Keratinocyte (primary cell): Measurements from ENCODE around the gene ERC2. TPM values are rescaled to one million over a fixed set of nuclear protein-coding genes. Genes with fewer than 3 reads are reported as not detected.

Source experiments
- DNase-seq: peaks from one replicate; pipeline ENCODE4 v3.0.0-alpha.2; 2011; ENCODE audit warnings: low read depth, missing footprints, low spot score
- FAIRE-seq: peaks from 2 replicates; lab custom pipeline; 2011; peaks lifted over from hg19 to GRCh38; lab: Jason Lieb, UNC
- H2AFZ ChIP-seq: 2 replicates; pipeline ENCODE4 v1.6.0; 2012; ENCODE audit warnings: low read length, control low read depth, inconsistent platforms; ENCODE audit not compliant: control insufficient read depth
- H3K27ac ChIP-seq: 2 replicates; pipeline ENCODE4 v1.5.1; 2011; ENCODE audit warnings: low read length; ENCODE audit not compliant: control insufficient read depth, insufficient read depth
- H3K27me3 ChIP-seq: 3 replicates; pipeline ENCODE4 v1.6.0; 2011; ENCODE audit warnings: low read length; ENCODE audit not compliant: control insufficient read depth, insufficient read depth; ENCODE audit errors: extremely low read depth
- H3K36me3 ChIP-seq, 2 experiments: 2 replicates in 1 of 2; 3 replicates in 1 of 2; pipeline ENCODE4 v1.5.1; 2011; ENCODE audit warnings: low read length in 2 of 2, mild to moderate bottlenecking in 1 of 2; ENCODE audit not compliant: control insufficient read depth in 2 of 2, insufficient read depth in 2 of 2; ENCODE audit errors: extremely low read depth in 1 of 2
- H3K4me1 ChIP-seq: 3 replicates; pipeline ENCODE4 v1.5.1; 2011; ENCODE audit warnings: low read length; ENCODE audit not compliant: control insufficient read depth, insufficient read depth; ENCODE audit errors: extremely low read depth
- H3K4me2 ChIP-seq: 3 replicates; pipeline ENCODE4 v1.6.0; 2011; ENCODE audit warnings: low read depth, low read length; ENCODE audit not compliant: control insufficient read depth, insufficient read depth; ENCODE audit errors: extremely low read depth
- H3K4me3 ChIP-seq, 3 experiments: fragments of 200-600 bp in 1 of 3; sonication (generic) in 1 of 3; 2 replicates in 2 of 3; 3 replicates in 1 of 3; pipeline ENCODE4 v1.5.1; 2011 to 2016; ENCODE audit warnings: low read length in 3 of 3, mild to moderate bottlenecking in 3 of 3, control low read depth in 2 of 3, inconsistent platforms in 1 of 3, low read depth in 1 of 3, mixed read lengths in 1 of 3, mixed run types in 1 of 3, moderate library complexity in 1 of 3; ENCODE audit not compliant: control insufficient read depth in 2 of 3, insufficient read depth in 2 of 3; ENCODE audit errors: extremely low read depth in 1 of 3
- H3K79me2 ChIP-seq: 2 replicates; pipeline ENCODE4 v1.6.0; 2012; ENCODE audit warnings: low read length; ENCODE audit not compliant: control insufficient read depth, insufficient read depth
- H3K9ac ChIP-seq: 3 replicates; pipeline ENCODE4 v1.6.0; 2011; ENCODE audit warnings: low read length; ENCODE audit not compliant: control insufficient read depth, insufficient read depth; ENCODE audit errors: extremely low read depth
- H3K9me1 ChIP-seq: 3 replicates; pipeline ENCODE4 v1.6.0; 2011; ENCODE audit warnings: low read length; ENCODE audit not compliant: control insufficient read depth, insufficient read depth; ENCODE audit errors: extremely low read depth
- H3K9me3 ChIP-seq: 2 replicates; pipeline ENCODE4 v1.5.1; 2012; ENCODE audit warnings: low read depth, low read length; ENCODE audit not compliant: control insufficient read depth
- H4K20me1 ChIP-seq: 3 replicates; pipeline ENCODE4 v1.6.0; 2011; ENCODE audit warnings: low read length; ENCODE audit not compliant: control insufficient read depth, insufficient read depth; ENCODE audit errors: extremely low read depth
- EZH2 ChIP-seq: IDR thresholded peaks from one replicate; pipeline ENCODE4 v1.6.1; 2012; ENCODE audit warnings: inconsistent platforms, mild to moderate bottlenecking, low read length, moderate library complexity
- dilution Hi-C: fragments of 300-500 bp; cut with MboI; formaldehyde crosslinking; loops from one replicate; pipeline ENCODE4 v1.7.0; 2020; ENCODE audit warnings: low sequenced_read_pairs; ENCODE audit not compliant: extremely low pct_ligation_motif_present
- polyA plus RNA-seq, 5 experiments: library from polyadenylated mRNA; depleted of rRNA in 3 of 5; stranded (reverse) in 3 of 5; stranded (forward) in 1 of 5; unstranded in 1 of 5; fragments of >200 nt; gene quantifications; 1 replicate in 1 of 5; 2 replicates in 3 of 5; 3 replicates in 1 of 5; pipeline versions ENCODE4 v1.2.1 to v1.2.3, GENCODE V29; 2011 to 2012; ENCODE audit warnings: missing spikeins in 2 of 5, low read depth in 1 of 5, low replicate concordance in 1 of 5
- TF ChIP-seq, protein P1 (sequence below), 3 experiments: IDR thresholded peaks in 1 of 3; conservative IDR thresholded peaks in 1 of 3; optimal IDR thresholded peaks in 1 of 3; 2 replicates in 2 of 3; 3 replicates in 1 of 3; pipeline versions ENCODE3 to v1.5.1; 2011; ENCODE audit warnings: low read length in 3 of 3, mild to moderate bottlenecking in 3 of 3, moderate library complexity in 2 of 3, control low read depth in 1 of 3, inconsistent platforms in 1 of 3; ENCODE audit not compliant: insufficient read depth in 2 of 3; ENCODE audit errors: extremely low read depth in 1 of 3

The ERC2 gene
- polyA plus RNA-seq, 1 donor (not counting 4 experiments of a cell fraction or from before 2014, with no cell fraction given), result 0.08 TPM

- Histone ChIP-seq H3K27ac (no peak overlapping the region), H3K79me2 (no peaks in the 10 kb centered on the region), H3K4me3 (no peak overlapping the region), H3K9me1 (no peaks in the 10 kb centered on the region), H4K20me1 (no peaks in the 10 kb centered on the region), H3K36me3 (no peaks in the 10 kb centered on the region), H3K9ac (no peak overlapping the region), H3K27me3 (no peaks in the 10 kb centered on the region), H3K4me2 (no peak overlapping the region), H3K4me1 (no peaks in the 10 kb centered on the region), H2AFZ (no peak overlapping the region), H3K9me3 (no peaks in the 10 kb centered on the region)
- TF ChIP-seq EZH2, result no peak
- TF ChIP-seq, protein P1, sequence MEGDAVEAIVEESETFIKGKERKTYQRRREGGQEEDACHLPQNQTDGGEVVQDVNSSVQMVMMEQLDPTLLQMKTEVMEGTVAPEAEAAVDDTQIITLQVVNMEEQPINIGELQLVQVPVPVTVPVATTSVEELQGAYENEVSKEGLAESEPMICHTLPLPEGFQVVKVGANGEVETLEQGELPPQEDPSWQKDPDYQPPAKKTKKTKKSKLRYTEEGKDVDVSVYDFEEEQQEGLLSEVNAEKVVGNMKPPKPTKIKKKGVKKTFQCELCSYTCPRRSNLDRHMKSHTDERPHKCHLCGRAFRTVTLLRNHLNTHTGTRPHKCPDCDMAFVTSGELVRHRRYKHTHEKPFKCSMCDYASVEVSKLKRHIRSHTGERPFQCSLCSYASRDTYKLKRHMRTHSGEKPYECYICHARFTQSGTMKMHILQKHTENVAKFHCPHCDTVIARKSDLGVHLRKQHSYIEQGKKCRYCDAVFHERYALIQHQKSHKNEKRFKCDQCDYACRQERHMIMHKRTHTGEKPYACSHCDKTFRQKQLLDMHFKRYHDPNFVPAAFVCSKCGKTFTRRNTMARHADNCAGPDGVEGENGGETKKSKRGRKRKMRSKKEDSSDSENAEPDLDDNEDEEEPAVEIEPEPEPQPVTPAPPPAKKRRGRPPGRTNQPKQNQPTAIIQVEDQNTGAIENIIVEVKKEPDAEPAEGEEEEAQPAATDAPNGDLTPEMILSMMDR (optimal IDR thresholded peaks at IDR 0.05 in 1 of 3, IDR thresholded peaks at IDR 0.05 in 1 of 3, conservative IDR thresholded peaks at IDR 0.05 in 1 of 3; ENCODE audit: extremely low read depth in 1 of 3, insufficient read depth in 2 of 3, low read length in 3 of 3), result no peak
- DNase-seq, result no peak
- dilution Hi-C loops, result no loop called here
- no peak for FAIRE-seq
These were observed 43.4 kb downstream of the ERC2 start for GRCh38 chr3:56424885-56425284.

DNA sequence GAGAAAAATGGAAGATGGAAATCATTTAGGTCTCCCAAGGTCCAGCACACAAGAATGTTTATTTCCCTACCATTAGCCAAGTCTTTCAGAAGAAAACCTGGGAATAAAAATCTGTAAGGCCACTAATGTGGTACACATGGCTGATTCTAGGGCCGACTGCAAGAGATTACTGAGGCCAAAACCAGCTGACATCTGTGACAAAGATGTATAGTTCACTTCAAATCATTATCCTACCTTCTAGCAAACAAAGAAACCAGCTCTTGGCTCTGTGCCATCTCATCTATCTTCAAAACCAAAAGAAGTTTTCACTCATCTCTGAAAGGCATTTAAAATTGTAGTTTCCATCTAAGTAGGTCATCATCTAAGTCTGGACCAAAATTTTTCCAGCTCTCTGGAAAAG, 43.9 kb downstream of the ERC2 start:
- Histone ChIP-seq H3K9me3 (no peaks in the 10 kb centered on the region), H2AFZ (no peak overlapping the region), H3K27ac (no peak overlapping the region), H4K20me1 (no peaks in the 10 kb centered on the region), H3K27me3 (no peaks in the 10 kb centered on the region), H3K4me2 (no peak overlapping the region), H3K36me3 (no peaks in the 10 kb centered on the region), H3K9me1 (no peaks in the 10 kb centered on the region), H3K79me2 (no peaks in the 10 kb centered on the region), H3K4me1 (no peaks in the 10 kb centered on the region), H3K9ac (no peak overlapping the region), H3K4me3 (no peak overlapping the region)
- FAIRE-seq (no peak), DNase-seq (no peak)
- TF ChIP-seq EZH2, result no peak
- TF ChIP-seq, protein P1 (optimal IDR thresholded peaks at IDR 0.05 in 1 of 3, IDR thresholded peaks at IDR 0.05 in 1 of 3, conservative IDR thresholded peaks at IDR 0.05 in 1 of 3; ENCODE audit: extremely low read depth in 1 of 3, insufficient read depth in 2 of 3, low read length in 3 of 3), result no peak
- dilution Hi-C loops, result no loop called here
